ELF-1 (cell line): ENCODE measurements around the gene PRLR.

Source experiments
- DNase-seq: peaks from one replicate; pipeline ENCODE4 v3.0.0-alpha.2; 2016; ENCODE audit warnings: low read depth, low spot score

The PRLR gene

DNA sequence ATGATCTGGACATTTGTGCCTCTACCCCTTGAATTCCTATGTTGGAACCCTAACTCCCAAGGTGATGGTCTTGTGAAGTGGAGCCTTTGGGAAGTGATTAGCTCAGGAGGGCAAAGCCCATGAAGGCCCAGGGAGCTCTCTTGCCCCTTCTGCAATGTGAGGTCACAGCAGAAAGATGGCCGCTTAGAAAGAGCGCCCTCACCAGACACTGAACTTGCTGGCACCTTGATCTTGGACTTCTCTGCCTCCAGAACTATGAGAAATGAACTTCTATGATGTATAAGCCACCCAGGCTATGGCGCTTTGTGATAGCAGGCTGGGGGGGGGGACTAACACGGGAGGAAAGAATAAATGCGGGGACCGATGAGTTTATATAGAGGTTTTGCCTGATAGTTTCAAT lies 227.8 kb downstream of the PRLR start:
- DNase-seq, result no peak

DNA sequence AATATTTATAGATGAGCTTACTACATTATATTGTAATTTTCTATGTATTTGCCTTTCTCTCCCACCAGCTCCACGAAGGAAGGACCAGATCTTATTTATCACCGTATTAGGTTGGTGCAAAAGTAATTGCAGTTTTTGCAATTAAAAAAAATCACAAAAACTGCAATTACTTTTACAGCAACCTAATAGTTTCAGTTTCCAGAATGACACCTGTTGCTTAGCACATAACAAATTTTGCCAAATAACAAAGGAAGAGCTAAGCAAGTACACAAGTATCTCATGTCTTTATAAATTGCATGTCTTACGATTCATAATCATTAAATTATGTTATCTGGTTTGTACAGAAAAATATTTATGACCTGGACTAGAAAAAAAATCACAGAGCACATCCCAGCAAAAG lies 228.4 kb downstream of the PRLR start:
- DNase-seq, result no peak
